Endothelial cell of umbilical vein (primary cell): ENCODE measurements around the gene GRK4.

Source experiments
- CTCF ChIP-seq, 2 donors: IDR thresholded peaks; 1 replicate in 1 of 2; 2 replicates in 1 of 2; pipeline ENCODE4 v1.5.1; 2011; ENCODE audit warnings: low read length in 2 of 2, mild to moderate bottlenecking in 2 of 2, moderate library complexity in 2 of 2, control low read depth in 1 of 2, inconsistent platforms in 1 of 2, low read depth in 1 of 2; ENCODE audit not compliant: insufficient read depth in 1 of 2; ENCODE audit errors: extremely low read depth in 1 of 2
- EZH2 ChIP-seq: IDR thresholded peaks from 2 replicates; pipeline ENCODE4 v1.6.1; 2012; ENCODE audit warnings: borderline replicate concordance, low read depth, mild to moderate bottlenecking, moderate library complexity, low read length, inconsistent platforms; ENCODE audit not compliant: severe bottlenecking
- GATA2 ChIP-seq: IDR thresholded peaks from 2 replicates; pipeline ENCODE4 v1.7.0; 2011; ENCODE audit warnings: low read depth, mild to moderate bottlenecking, moderate library complexity, mixed read lengths, low read length; ENCODE audit not compliant: insufficient read length, insufficient read depth
- JUN ChIP-seq: IDR thresholded peaks from 2 replicates; pipeline ENCODE4 v1.6.1; 2011; ENCODE audit warnings: borderline replicate concordance, low read depth; ENCODE audit not compliant: insufficient read length, insufficient read depth
- MAX ChIP-seq: IDR thresholded peaks from 2 replicates; pipeline ENCODE4 v1.6.1; 2011; ENCODE audit not compliant: insufficient read depth, insufficient read length
- MYC ChIP-seq: IDR thresholded peaks from one replicate; pipeline ENCODE4 v1.6.1; 2011; ENCODE audit warnings: mild to moderate bottlenecking, low read depth, low read length
- POLR2A ChIP-seq: IDR thresholded peaks from 2 replicates; pipeline ENCODE4 v1.6.1; 2012; ENCODE audit warnings: low read depth, mild to moderate bottlenecking, control low read depth, low read length
- POLR2AphosphoS5 ChIP-seq: IDR thresholded peaks from 2 replicates; pipeline ENCODE4 v1.6.1; 2012; ENCODE audit warnings: low read depth, mild to moderate bottlenecking, control low read depth, low read length, moderate library complexity; ENCODE audit not compliant: insufficient read depth

DNA sequence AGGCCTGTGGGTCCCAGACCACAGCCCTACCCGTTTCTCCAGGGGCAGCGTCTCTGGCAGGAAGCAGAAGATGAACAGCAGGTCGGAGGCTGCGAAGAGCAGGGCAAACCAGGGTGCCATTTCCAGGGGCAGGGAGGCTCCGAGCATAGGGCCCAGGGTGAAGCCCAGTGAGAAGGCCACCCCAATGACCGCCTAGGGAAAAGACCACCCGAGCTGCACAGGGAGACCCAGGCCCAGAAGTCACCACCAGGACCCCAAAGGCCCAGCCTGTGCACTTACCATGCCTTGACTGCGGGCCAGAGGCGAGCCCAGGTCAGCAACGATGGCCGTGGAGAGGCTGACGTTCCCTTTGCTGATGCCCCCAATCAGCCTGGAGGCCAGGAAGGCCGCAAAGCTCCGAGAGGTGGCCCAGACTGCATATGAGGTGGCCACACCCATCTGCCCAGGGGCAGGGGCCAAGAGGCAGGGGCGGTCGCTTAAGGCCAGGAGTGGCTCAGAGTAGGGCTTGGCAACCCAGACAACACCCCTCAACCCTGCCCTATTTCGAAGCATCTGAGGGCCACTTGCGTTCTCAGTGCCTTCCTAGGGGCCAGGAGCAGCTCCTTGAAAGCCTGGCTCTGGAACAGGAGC is 30.9 kb upstream of the GRK4 start:
- TF ChIP-seq CTCF (IDR thresholded peaks at IDR 0.05; ENCODE audit: extremely low read depth in 1 of 2, insufficient read depth in 1 of 2, low read depth in 1 of 2, low read length in 2 of 2): no peak
- TF ChIP-seq POLR2AphosphoS5: no peak
- TF ChIP-seq EZH2: no peak
- TF ChIP-seq POLR2A: no peak
- TF ChIP-seq JUN: no peak
- TF ChIP-seq GATA2: no peak
- no peak for TF ChIP-seq MYC
- no peak for TF ChIP-seq MAX
